ENCODE measurements around the gene TBK1. TPM values are rescaled to one million over a fixed set of nuclear protein-coding genes. Genes with fewer than 3 reads are reported as not detected.
A peak's percentile ranks its signal among the peaks of the same experiment; 100 is the strongest.

TBK1 gene
- total and polyA plus RNA-seq, 9 of the 15 experiments (the other 6 are each of a cell fraction or from before 2014, with no cell fraction given) = 20.4 to 42.0 (median 27.8) TPM

- Histone ChIP-seq H3K9ac (ENCODE audit: insufficient read depth in 1 of 2, low read depth in 2 of 2, low read length in 2 of 2) (no peak overlapping the region), H3K36me3 (ENCODE audit: control insufficient read depth, insufficient read depth, low read length) (peaks cover 66% of the 10 kb centered on the region), H3K79me2 (ENCODE audit: control insufficient read depth, insufficient read depth, low read length) (no peaks in the 10 kb centered on the region), H3K27me3 (ENCODE audit: control insufficient read depth in 2 of 2, insufficient read depth in 2 of 2, low read length in 2 of 2) (no peaks in the 10 kb centered on the region), H3K4me3 (no peak overlapping the region), H3K9me1 (ENCODE audit: control insufficient read depth, insufficient read depth, low read length) (no peaks in the 10 kb centered on the region), H3K4me2 (ENCODE audit: insufficient read depth, low read length) (no peak overlapping the region), H3K4me1 (replicated peaks in 1 of 2; ENCODE audit: control insufficient read depth in 2 of 2, insufficient read depth in 2 of 2, low read length in 2 of 2) (no peaks in the 10 kb centered on the region), H2AFZ (ENCODE audit: low read depth, low read length) (no peak overlapping the region), H3K9me3 (replicated peaks; ENCODE audit: control insufficient read depth, insufficient read depth, low read depth, low read length) (no peaks in the 10 kb centered on the region), H3K27ac (ENCODE audit: extremely low read depth, low read depth, low read length) (no peak overlapping the region), H4K20me1 (replicated peaks; ENCODE audit: control insufficient read depth, insufficient read depth, low read length) (no peaks in the 10 kb centered on the region)
- BruUV-seq (replicated peaks) = no TSS peak
- CTCF ChIA-PET (ENCODE audit: low intra/inter-chr PET ratio) = interaction anchor here (0.7 kb wide), 1 partner anchor 146 kb away, joined by 3 read pairs; no protein-coding TSS in a partner anchor
- no peak for DNase-seq (ENCODE audit: extremely low read depth in 1 of 4, low spot score in 3 of 4)
- 100% methylated on average over 2 of the region's 2 CpGs for WGBS (ENCODE audit: insufficient coverage, low coverage, missing lambda C conversion rate)
- in situ Hi-C loops (cut with MboI) (no loop called here), intact Hi-C loops (cut with micrococcal nuclease) (no loop called here)
- ATAC-seq = no peak
- POLR2A ChIA-PET = no interaction called here
- TF ChIP-seq TAF15 (IDR thresholded peaks at IDR 0.05; ENCODE audit: low read depth, low read length) = no peak
- no peak for TF ChIP-seq NBN (IDR thresholded peaks at IDR 0.05; ENCODE audit: low read depth)
- peak; percentile 52 for TF ChIP-seq C11orf30 (IDR thresholded peaks at IDR 0.05; ENCODE audit: low read depth)
- TF ChIP-seq MAFG (tag; conservative IDR thresholded peaks at IDR 0.05) = 0 out of 2 replicates have a peak, but pooled peaks have one; percentile 6
- peak; percentile 78 for TF ChIP-seq ZNF316 (IDR thresholded peaks at IDR 0.05)
- no peak for FAIRE-seq
Measured at GRCh38 chr12:64496839-64497400, 45.0 kb downstream of the TBK1 start.

GRCh38 chr12:64497484-64497883 lies 45.6 kb downstream of the TBK1 start:
- no peaks in the 10 kb centered on the region for H3K4me1 ChIP-seq (replicated peaks in 1 of 2; ENCODE audit: control insufficient read depth in 2 of 2, insufficient read depth in 2 of 2, low read length in 2 of 2)
- ChIA-PET CTCF (ENCODE audit: low intra/inter-chr PET ratio) (interaction anchor here (0.7 kb wide), 1 partner anchor 146 kb away, joined by 3 read pairs; no protein-coding TSS in a partner anchor), POLR2A (no interaction called here)
- FAIRE-seq (no peak), ATAC-seq (no peak), DNase-seq (ENCODE audit: extremely low read depth in 1 of 4, low spot score in 3 of 4) (no peak)
- in situ Hi-C loops (cut with MboI) = no loop called here
- H3K9me3 ChIP-seq (replicated peaks; ENCODE audit: control insufficient read depth, insufficient read depth, low read depth, low read length) = no peaks in the 10 kb centered on the region
- H4K20me1 ChIP-seq (replicated peaks; ENCODE audit: control insufficient read depth, insufficient read depth, low read length) = no peaks in the 10 kb centered on the region
- intact Hi-C loops (cut with micrococcal nuclease) = no loop called here
- H3K27ac ChIP-seq (ENCODE audit: extremely low read depth, low read depth, low read length) = no peak overlapping the region
- H3K9me1 ChIP-seq (ENCODE audit: control insufficient read depth, insufficient read depth, low read length) = no peaks in the 10 kb centered on the region
- no peak overlapping the region for H3K4me3 ChIP-seq
- no peaks in the 10 kb centered on the region for H3K79me2 ChIP-seq (ENCODE audit: control insufficient read depth, insufficient read depth, low read length)
- peaks cover 69% of the 10 kb centered on the region for H3K36me3 ChIP-seq (ENCODE audit: control insufficient read depth, insufficient read depth, low read length)
- no TSS peak for BruUV-seq (replicated peaks)
- H2AFZ ChIP-seq (ENCODE audit: low read depth, low read length) = no peak overlapping the region
- no peak overlapping the region for H3K9ac ChIP-seq (ENCODE audit: insufficient read depth in 1 of 2, low read depth in 2 of 2, low read length in 2 of 2)
- H3K4me2 ChIP-seq (ENCODE audit: insufficient read depth, low read length) = no peak overlapping the region
- 100% methylated on average over 1 of the region's 1 CpG for WGBS (ENCODE audit: insufficient coverage, low coverage, missing lambda C conversion rate)
- H3K27me3 ChIP-seq (ENCODE audit: control insufficient read depth in 2 of 2, insufficient read depth in 2 of 2, low read length in 2 of 2) = no peaks in the 10 kb centered on the region
- TF ChIP-seq MYNN (IDR thresholded peaks at IDR 0.05) (no peak), MYNN (CRISPR knock-in tag; IDR thresholded peaks at IDR 0.05) (no peak), BCLAF1 (IDR thresholded peaks at IDR 0.05; ENCODE audit: borderline replicate concordance in 1 of 2, control insufficient read depth in 1 of 2, low read depth in 2 of 2, low read length in 1 of 2) (no peak), MTA3 (IDR thresholded peaks at IDR 0.05; ENCODE audit: borderline replicate concordance) (no peak)
